ENCODE measurements around the gene RPS29.

DNA sequence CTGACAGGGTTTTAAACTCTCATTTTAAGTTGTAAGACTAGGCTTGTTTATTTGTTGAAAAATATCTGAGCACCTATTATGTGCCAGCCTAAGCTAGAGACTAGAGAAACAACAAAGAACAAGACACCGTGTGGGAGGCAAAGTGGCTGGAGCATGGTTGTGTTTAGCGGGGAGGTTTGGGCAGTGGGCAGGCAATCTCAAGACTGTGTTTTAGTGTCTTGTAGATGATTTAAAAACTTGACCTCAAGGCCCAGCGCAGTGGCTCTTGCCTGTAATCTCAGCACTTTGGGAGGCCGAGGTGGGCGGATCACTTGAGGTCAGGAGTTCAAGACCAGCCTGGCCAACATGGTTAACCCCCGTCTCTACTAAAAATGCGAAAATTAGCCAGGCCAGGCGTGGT is 26.5 kb upstream of the RPS29 start:
- TF ChIP-seq, protein P1, sequence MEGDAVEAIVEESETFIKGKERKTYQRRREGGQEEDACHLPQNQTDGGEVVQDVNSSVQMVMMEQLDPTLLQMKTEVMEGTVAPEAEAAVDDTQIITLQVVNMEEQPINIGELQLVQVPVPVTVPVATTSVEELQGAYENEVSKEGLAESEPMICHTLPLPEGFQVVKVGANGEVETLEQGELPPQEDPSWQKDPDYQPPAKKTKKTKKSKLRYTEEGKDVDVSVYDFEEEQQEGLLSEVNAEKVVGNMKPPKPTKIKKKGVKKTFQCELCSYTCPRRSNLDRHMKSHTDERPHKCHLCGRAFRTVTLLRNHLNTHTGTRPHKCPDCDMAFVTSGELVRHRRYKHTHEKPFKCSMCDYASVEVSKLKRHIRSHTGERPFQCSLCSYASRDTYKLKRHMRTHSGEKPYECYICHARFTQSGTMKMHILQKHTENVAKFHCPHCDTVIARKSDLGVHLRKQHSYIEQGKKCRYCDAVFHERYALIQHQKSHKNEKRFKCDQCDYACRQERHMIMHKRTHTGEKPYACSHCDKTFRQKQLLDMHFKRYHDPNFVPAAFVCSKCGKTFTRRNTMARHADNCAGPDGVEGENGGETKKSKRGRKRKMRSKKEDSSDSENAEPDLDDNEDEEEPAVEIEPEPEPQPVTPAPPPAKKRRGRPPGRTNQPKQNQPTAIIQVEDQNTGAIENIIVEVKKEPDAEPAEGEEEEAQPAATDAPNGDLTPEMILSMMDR (IDR thresholded peaks at IDR 0.05), result no peak
- TF ChIP-seq POLR2A (IDR thresholded peaks at IDR 0.05) (no peak), POLR2AphosphoS5 (IDR thresholded peaks at IDR 0.05) (no peak)
